Psoas muscle (tissue), 8 donors: ENCODE data around the gene TWF1. TPM values are rescaled to one million over a fixed set of nuclear protein-coding genes. Genes with fewer than 3 reads are reported as not detected.

ENCODE experiments used
- ATAC-seq, 4 donors: fragments of 200-7000 bp; cut with Tn5 transposase; one replicate each; pipeline ENCODE4 v1.9.1; 2020; ENCODE audit warnings: moderate library complexity in 3 of 4, mild to moderate bottlenecking in 2 of 4
- DNase-seq, 2 donors: peaks; one replicate each; pipeline ENCODE4 v3.0.0-alpha.2; 2020
- H3K27ac ChIP-seq: fragments of 200-600 bp; one replicate; pipeline ENCODE4 v1.8.0; 2022
- H3K27me3 ChIP-seq, 3 donors: fragments of 200-600 bp in 1 of 3; one replicate each; pipeline versions ENCODE4 v1.6.1 to v1.8.0; 2013 to 2022; ENCODE audit warnings: low read length in 2 of 3, mild to moderate bottlenecking in 2 of 3, moderate library complexity in 1 of 3; ENCODE audit not compliant: insufficient read depth in 3 of 3
- H3K36me3 ChIP-seq, 2 donors: fragments of 200-600 bp in 1 of 2; one replicate each; pipeline versions ENCODE4 v1.6.1 to v1.8.0; 2013 to 2022; ENCODE audit warnings: low read depth in 1 of 2, mild to moderate bottlenecking in 1 of 2, moderate library complexity in 1 of 2; ENCODE audit not compliant: insufficient read depth in 1 of 2
- H3K4me1 ChIP-seq: fragments of 200-600 bp; one replicate; pipeline ENCODE4 v1.8.0; 2022
- H3K4me3 ChIP-seq: fragments of 200-600 bp; one replicate; pipeline ENCODE4 v1.8.0; 2022; ENCODE audit warnings: mild to moderate bottlenecking
- H3K9me3 ChIP-seq: fragments of 200-600 bp; one replicate; pipeline ENCODE4 v1.8.0; 2022
- CTCF ChIP-seq: fragments of 200-600 bp; IDR thresholded peaks from one replicate; pipeline ENCODE4 v1.8.0; 2022; ENCODE audit warnings: antibody characterized with exemption
- WGBS, 3 donors: extraction: QIAGEN DNeasy Blood & Tissue Kit; methylation state at CpG; one replicate each; pipeline versions ENCODE4 v1.1.6 to v1.1.7; 2013; 5-methylcytosine and 5-hydroxymethylcytosine counted together
- intact Hi-C, 2 donors: fragments of 100-400 bp; cut with DNase I; formaldehyde crosslinking; loops; one replicate each; pipeline versions ENCODE4 v1.11.0 to v1.14.2; 2022
- polyA plus RNA-seq, 3 donors: library from polyadenylated mRNA; stranded (reverse); fragments of 200-250 nt; gene quantifications; one replicate each; pipeline ENCODE4 v1.2.3, GENCODE V29; 2013
- total RNA-seq, 4 donors: library from RNA; stranded (reverse); fragmentation: NEBNext Ultra II Directional in 2 of 4; extraction: Animal tissue kit (Norgen Biotek cat#: 25700) in 2 of 4; gene quantifications; one replicate each; pipeline versions ENCODE4 v1.2.1 to v1.2.4, GENCODE V29; 2021 to 2023
- donor health status: healthy with polysubstance abuse.
- donor health status: DM: no; HTN: no; CAD: no; lungs with moderate emphysema.
- donor health status: Bipolar disorder and iron deficiency.
- donor health status: healthy.
- donor health status: DM: yes; HTN: yes; CAD: no.
- donor health status: DM: no; HTN: no; CAD: no.
- donor health status: DM: no; HTN: no; CAD: no.
- donor health status: DM: yes; HTN: yes; CAD: no.

TWF1 gene
- total and polyA plus RNA-seq, 7 donors = 5.8 to 12.7 (median 9.6) TPM

GRCh38 chr12:43826681-43827080 lies 20.6 kb upstream of the TWF1 start:
- H3K36me3 ChIP-seq = no peaks in the 10 kb centered on the region
- H3K9me3 ChIP-seq = no peaks in the 10 kb centered on the region
- WGBS, 3 donors = 89 to 93% (median 90%) methylated on average over 3 of the region's 3 CpGs
- ATAC-seq (no peak), DNase-seq (no peak)
- TF ChIP-seq CTCF = no peak
- intact Hi-C loops = no loop called here
- H3K4me3 ChIP-seq = no peak overlapping the region
- no peaks in the 10 kb centered on the region for H3K27me3 ChIP-seq
- no peaks in the 10 kb centered on the region for H3K4me1 ChIP-seq
- no peak overlapping the region for H3K27ac ChIP-seq

GRCh38 chr12:43824207-43824775 lies 18.2 kb upstream of the TWF1 start:
- no peak overlapping the region for H3K27ac ChIP-seq
- H3K4me3 ChIP-seq = no peak overlapping the region
- intact Hi-C loops = no loop called here
- WGBS, 3 donors = 82 to 86% (median 83%) methylated on average over 8 of the region's 8 CpGs
- DNase-seq (no peak), ATAC-seq (no peak)
- H3K4me1 ChIP-seq = no peaks in the 10 kb centered on the region
- TF ChIP-seq CTCF = no peak
- H3K9me3 ChIP-seq = no peaks in the 10 kb centered on the region
- H3K36me3 ChIP-seq = no peaks in the 10 kb centered on the region
- H3K27me3 ChIP-seq = no peaks in the 10 kb centered on the region

GRCh38 chr12:43816168-43816567 lies 10.1 kb upstream of the TWF1 start:
- WGBS, 3 donors = 68 to 74% (median 69%) methylated on average over 3 of the region's 3 CpGs
- Histone ChIP-seq H3K27me3 (no peaks in the 10 kb centered on the region), H3K36me3 (no peaks in the 10 kb centered on the region), H3K4me1 (no peaks in the 10 kb centered on the region), H3K9me3 (no peaks in the 10 kb centered on the region), H3K4me3 (no peak overlapping the region), H3K27ac (no peak overlapping the region)
- intact Hi-C loops = no loop called here
- TF ChIP-seq CTCF = no peak
- ATAC-seq (no peak), DNase-seq (no peak)

- H3K4me1 ChIP-seq = no peaks in the 10 kb centered on the region
- no peak overlapping the region for H3K4me3 ChIP-seq
- no peak overlapping the region for H3K27ac ChIP-seq
- intact Hi-C loops = no loop called here
- ATAC-seq = no peak
- 31 to 51% (median 35%) methylated on average over 3 of the region's 3 CpGs for WGBS, 3 donors
- H3K36me3 ChIP-seq = no peaks in the 10 kb centered on the region
- H3K9me3 ChIP-seq = no peaks in the 10 kb centered on the region
- no peaks in the 10 kb centered on the region for H3K27me3 ChIP-seq
- TF ChIP-seq CTCF = no peak
- no peak for DNase-seq
Measured at GRCh38 chr12:43815416-43815815, 9.3 kb upstream of the TWF1 start.

- Histone ChIP-seq H3K9me3 (no peaks in the 10 kb centered on the region), H3K27me3 (no peaks in the 10 kb centered on the region), H3K27ac (no peak overlapping the region), H3K36me3 (no peaks in the 10 kb centered on the region), H3K4me1 (no peaks in the 10 kb centered on the region), H3K4me3 (no peak overlapping the region)
- intact Hi-C loops = no loop called here
- TF ChIP-seq CTCF = no peak
- ATAC-seq = no peak
- WGBS, 3 donors = 89 to 99% (median 90%) methylated on average over 4 of the region's 4 CpGs
- no peak for DNase-seq
Measured at GRCh38 chr12:43812926-43813325, 6.8 kb upstream of the TWF1 start.
